ENCODE measurements around the gene RSBN1L.

RSBN1L gene

GRCh38 chr7:77786018-77786417 lies 89.8 kb downstream of the RSBN1L start:
- ATAC-seq = no peak
- TF ChIP-seq ARNTL (CRISPR knock-in tag; IDR thresholded peaks at IDR 0.05; ENCODE audit: borderline replicate concordance, low read depth) = no peak
- TF ChIP-seq TOX (CRISPR knock-in tag; IDR thresholded peaks at IDR 0.05; ENCODE audit: borderline replicate concordance) = no peak
- TF ChIP-seq GLIS3 (CRISPR knock-in tag; IDR thresholded peaks at IDR 0.05) = no peak
- no peak for TF ChIP-seq ZNF565 (CRISPR knock-in tag; conservative IDR thresholded peaks at IDR 0.05; ENCODE audit: low read depth)
- no peak for TF ChIP-seq RARB (CRISPR knock-in tag; IDR thresholded peaks at IDR 0.05)
- no peak for TF ChIP-seq CSRNP3 (CRISPR knock-in tag; IDR thresholded peaks at IDR 0.05)
- TF ChIP-seq ISL1 (CRISPR knock-in tag; IDR thresholded peaks at IDR 0.05) = no peak
- no peak for TF ChIP-seq PATZ1 (CRISPR knock-in tag; IDR thresholded peaks at IDR 0.05; ENCODE audit: borderline replicate concordance)
- no peak for TF ChIP-seq ZNF8 (CRISPR knock-in tag; IDR thresholded peaks at IDR 0.05)
- TF ChIP-seq ESRRG (CRISPR knock-in tag; IDR thresholded peaks at IDR 0.05) = no peak
- TF ChIP-seq CREB5 (CRISPR knock-in tag; IDR thresholded peaks at IDR 0.05; ENCODE audit: low read depth) = no peak
- TF ChIP-seq ZFP3 (CRISPR knock-in tag; IDR thresholded peaks at IDR 0.05) = no peak
- TF ChIP-seq TCF4 (CRISPR knock-in tag; IDR thresholded peaks at IDR 0.05; ENCODE audit: borderline replicate concordance) = no peak
- TF ChIP-seq SNAI2 (CRISPR knock-in tag; IDR thresholded peaks at IDR 0.05) = no peak
- no peak for TF ChIP-seq PPARA (CRISPR knock-in tag; IDR thresholded peaks at IDR 0.05; ENCODE audit: borderline replicate concordance)
- no peak for TF ChIP-seq ZFP30 (CRISPR knock-in tag; IDR thresholded peaks at IDR 0.05)
- no peak for TF ChIP-seq OSR1 (CRISPR knock-in tag; IDR thresholded peaks at IDR 0.05)
- TF ChIP-seq BACH2 (CRISPR knock-in tag; IDR thresholded peaks at IDR 0.05; ENCODE audit: borderline replicate concordance) = no peak

- no peak for ATAC-seq
- TF ChIP-seq TSHZ2 (CRISPR knock-in tag; IDR thresholded peaks at IDR 0.05) (no peak), ZNF565 (CRISPR knock-in tag; conservative IDR thresholded peaks at IDR 0.05; ENCODE audit: low read depth) (no peak), ZFP3 (CRISPR knock-in tag; IDR thresholded peaks at IDR 0.05) (no peak)
Measured at GRCh38 chr7:77786741-77787140, 90.5 kb downstream of the RSBN1L start.

- no peak for TF ChIP-seq ZFP3 (CRISPR knock-in tag; IDR thresholded peaks at IDR 0.05)
- TF ChIP-seq ISL1 (CRISPR knock-in tag; IDR thresholded peaks at IDR 0.05) = no peak
- TF ChIP-seq ESRRG (CRISPR knock-in tag; IDR thresholded peaks at IDR 0.05) = no peak
- TF ChIP-seq CREB5 (CRISPR knock-in tag; IDR thresholded peaks at IDR 0.05; ENCODE audit: low read depth) = no peak
- TF ChIP-seq ZNF8 (CRISPR knock-in tag; IDR thresholded peaks at IDR 0.05) = no peak
- TF ChIP-seq POU6F1 (CRISPR knock-in tag; IDR thresholded peaks at IDR 0.05; ENCODE audit: borderline replicate concordance, low read depth) = no peak
- TF ChIP-seq CSDC2 (CRISPR knock-in tag; IDR thresholded peaks at IDR 0.05) = no peak
- no peak for ATAC-seq
Measured at GRCh38 chr7:77788327-77788902, 92.2 kb downstream of the RSBN1L start.

Data from SK-N-SH treated with all-trans-retinoic acid at 6 μM for 48 hours (cell line).